H1 (cell line): ENCODE results near the gene OGFOD2. TPM values are rescaled to one million over a fixed set of nuclear protein-coding genes. Genes with fewer than 3 reads are reported as not detected.

Experiments
- CTCF ChIA-PET: fragments of 300-600 bp; sonication (Branson Sonifier 250); formaldehyde crosslinking; loops from one replicate; lab custom pipeline; 2021; ENCODE audit not compliant: partially characterized antibody; lab: Charles Lee
- POLR2A ChIA-PET: fragments of 300-600 bp; sonication (Branson Sonifier 250); formaldehyde crosslinking; loops from one replicate; lab custom pipeline; 2021; ENCODE audit warnings: inconsistent platforms; ENCODE audit not compliant: partially characterized antibody; lab: Charles Lee
- DNase-seq, 2 experiments: peaks; one replicate each; pipeline versions ENCODE4 v3.0.0 to v3.0.0-alpha.2; 2010 to 2022; ENCODE audit warnings: low spot score in 2 of 2, low read depth in 1 of 2, mixed read lengths in 1 of 2
- FAIRE-seq: peaks from 2 replicates; lab custom pipeline; 2011; peaks lifted over from hg19 to GRCh38; lab: Jason Lieb, UNC
- H2AFZ ChIP-seq: 2 replicates; pipeline ENCODE4 v1.8.1; 2012; ENCODE audit warnings: low read length, inconsistent platforms
- H2AK5ac ChIP-seq: 2 replicates; pipeline ENCODE4 v1.6.1; 2013; ENCODE audit warnings: low read depth, low read length
- H2BK120ac ChIP-seq: replicated peaks from 2 replicates; pipeline ENCODE3; 2013; ENCODE audit warnings: low read depth, low read length, inconsistent platforms
- H2BK12ac ChIP-seq: 2 replicates; pipeline ENCODE4 v1.6.1; 2013; ENCODE audit warnings: low read depth, low read length
- H2BK15ac ChIP-seq: 2 replicates; pipeline ENCODE4 v1.6.1; 2013; ENCODE audit warnings: low read length
- H2BK20ac ChIP-seq: 2 replicates; pipeline ENCODE4 v1.6.1; 2013; ENCODE audit warnings: low read length
- H2BK5ac ChIP-seq: 2 replicates; pipeline ENCODE4 v1.6.1; 2013; ENCODE audit warnings: low read depth, low read length
- H3K14ac ChIP-seq: 2 replicates; pipeline ENCODE4 v1.6.1; 2013; ENCODE audit warnings: inconsistent platforms; ENCODE audit not compliant: insufficient read length
- H3K18ac ChIP-seq: 2 replicates; pipeline ENCODE4 v1.6.1; 2013; ENCODE audit warnings: low read length; ENCODE audit errors: extremely low read depth
- H3K23ac ChIP-seq: 2 replicates; pipeline ENCODE4 v1.6.1; 2013; ENCODE audit warnings: inconsistent platforms; ENCODE audit not compliant: insufficient read length
- H3K23me2 ChIP-seq: 2 replicates; pipeline ENCODE4 v1.6.1; 2013; ENCODE audit warnings: low read depth, low read length
- H3K27ac ChIP-seq: 2 replicates; pipeline ENCODE4 v1.6.1; 2011; ENCODE audit warnings: low read depth, low read length, inconsistent platforms
- H3K27me3 ChIP-seq, 4 experiments: replicated peaks in 1 of 4; 1 replicate in 1 of 4; 2 replicates in 3 of 4; pipeline versions ENCODE4 v1.6.1 to v1.8.1; 2011 to 2013; ENCODE audit warnings: low read length in 3 of 4, mild to moderate bottlenecking in 3 of 4, inconsistent platforms in 2 of 4, mixed read lengths in 2 of 4, moderate library complexity in 1 of 4; ENCODE audit not compliant: control insufficient read depth in 3 of 4, insufficient read depth in 3 of 4; ENCODE audit errors: extremely low read depth in 1 of 4
- H3K36me3 ChIP-seq, 4 experiments: 2 replicates each; pipeline versions ENCODE4 v1.6.1 to v1.8.1; 2011 to 2013; ENCODE audit warnings: mild to moderate bottlenecking in 4 of 4, low read length in 3 of 4, moderate library complexity in 2 of 4, control low read depth in 1 of 4, inconsistent platforms in 1 of 4; ENCODE audit not compliant: insufficient read depth in 4 of 4, control insufficient read depth in 2 of 4
- H3K4ac ChIP-seq: replicated peaks from 2 replicates; pipeline ENCODE3; 2013; ENCODE audit warnings: low read length, low read depth, mixed read lengths, inconsistent platforms; ENCODE audit not compliant: insufficient read length
- H3K4me1 ChIP-seq, 4 experiments: replicated peaks in 1 of 4; 1 replicate in 1 of 4; 2 replicates in 3 of 4; pipeline versions ENCODE4 v1.6.1 to v1.8.1; 2011 to 2013; ENCODE audit warnings: low read length in 3 of 4, inconsistent platforms in 2 of 4, mixed read lengths in 1 of 4; ENCODE audit not compliant: insufficient read depth in 4 of 4, control insufficient read depth in 3 of 4
- H3K4me2 ChIP-seq, 2 experiments: 2 replicates each; pipeline versions ENCODE4 v1.6.1 to v1.8.1; 2011 to 2013; ENCODE audit warnings: low read depth in 2 of 2, low read length in 2 of 2, control low read depth in 1 of 2, inconsistent platforms in 1 of 2, mild to moderate bottlenecking in 1 of 2; ENCODE audit not compliant: insufficient read depth in 1 of 2
- H3K4me3 ChIP-seq, 4 experiments: fragments of 200-600, 300-600 bp in 1 of 4; sonication (generic), shearing (Covaris generic), sonication (Bioruptor Twin) in 1 of 4; 2 replicates each; pipeline versions ENCODE4 v1.5.1 to v1.8.1; 2011 to 2016; ENCODE audit warnings: low read length in 4 of 4, low read depth in 3 of 4, control low read depth in 2 of 4, inconsistent platforms in 2 of 4, mild to moderate bottlenecking in 2 of 4, mixed read lengths in 1 of 4, moderate library complexity in 1 of 4; ENCODE audit not compliant: insufficient read depth in 2 of 4; ENCODE audit errors: extremely low read depth in 1 of 4
- H3K56ac ChIP-seq: replicated peaks from 2 replicates; pipeline ENCODE3; 2013; ENCODE audit warnings: low read depth, mild to moderate bottlenecking, mixed read lengths, low read length, inconsistent platforms; ENCODE audit not compliant: insufficient read length
- H3K79me1 ChIP-seq: 2 replicates; pipeline ENCODE4 v1.6.1; 2013; ENCODE audit warnings: low read depth, low read length, control low read depth
- H3K79me2 ChIP-seq, 2 experiments: 2 replicates each; pipeline versions ENCODE4 v1.6.1 to v1.8.1; 2012 to 2013; ENCODE audit warnings: low read length in 2 of 2, mild to moderate bottlenecking in 2 of 2, inconsistent platforms in 1 of 2; ENCODE audit not compliant: insufficient read depth in 2 of 2, control insufficient read depth in 1 of 2
- H3K9ac ChIP-seq, 4 experiments: replicated peaks in 1 of 4; 1 replicate in 1 of 4; 2 replicates in 3 of 4; pipeline versions ENCODE4 v1.6.1 to v1.8.1; 2011 to 2013; ENCODE audit warnings: low read depth in 3 of 4, low read length in 3 of 4, control low read depth in 2 of 4, mild to moderate bottlenecking in 2 of 4, moderate library complexity in 2 of 4, inconsistent platforms in 1 of 4; ENCODE audit errors: extremely low read depth in 1 of 4
- H3K9me3 ChIP-seq, 2 experiments: 2 replicates each; pipeline versions ENCODE4 v1.6.1 to v1.8.1; 2012 to 2013; ENCODE audit warnings: mild to moderate bottlenecking in 2 of 2, moderate library complexity in 2 of 2, control low read depth in 1 of 2, inconsistent platforms in 1 of 2, low read depth in 1 of 2, low read length in 1 of 2, mixed read lengths in 1 of 2; ENCODE audit not compliant: insufficient read depth in 2 of 2
- H4K20me1 ChIP-seq, 2 experiments: replicated peaks in 1 of 2; 2 replicates each; pipeline versions ENCODE3 to v1.8.1; 2011 to 2013; ENCODE audit warnings: inconsistent platforms in 2 of 2, low read length in 2 of 2, mild to moderate bottlenecking in 1 of 2; ENCODE audit not compliant: insufficient read depth in 2 of 2, control insufficient read depth in 1 of 2
- H4K5ac ChIP-seq: 2 replicates; pipeline ENCODE4 v1.6.1; 2013; ENCODE audit warnings: low read length, low read depth, mixed read lengths, inconsistent platforms; ENCODE audit not compliant: insufficient read length
- H4K8ac ChIP-seq: 2 replicates; pipeline ENCODE4 v1.8.0; 2013; ENCODE audit warnings: mild to moderate bottlenecking, moderate library complexity, low read length, inconsistent platforms; ENCODE audit not compliant: insufficient read depth; ENCODE audit errors: extremely low read depth
- H4K91ac ChIP-seq: replicated peaks from 2 replicates; pipeline ENCODE3; 2013; ENCODE audit warnings: low read length, mixed read lengths, inconsistent platforms; ENCODE audit not compliant: insufficient read length
- CBX8 ChIP-seq: fragments of 300-800, 300-1000 bp; sonication (generic); IDR thresholded peaks from 2 replicates; pipeline ENCODE4 v1.7.1; 2016; ENCODE audit warnings: low read depth, low read length, borderline replicate concordance
- CHD1 ChIP-seq: IDR thresholded peaks from 2 replicates; pipeline ENCODE4 v1.6.1; 2012; ENCODE audit warnings: low read depth, low read length, improper control_type of control experiment
- CTCF ChIP-seq, 3 experiments: IDR thresholded peaks; 1 replicate in 2 of 3; 2 replicates in 1 of 3; pipeline versions ENCODE4 v1.5.1 to v1.6.1; 2011; ENCODE audit warnings: low read length in 3 of 3, mild to moderate bottlenecking in 3 of 3, inconsistent platforms in 2 of 3, low read depth in 1 of 3, moderate library complexity in 1 of 3; ENCODE audit not compliant: insufficient read depth in 1 of 3; ENCODE audit errors: control extremely low read depth in 1 of 3
- EGR1 ChIP-seq: IDR thresholded peaks from 2 replicates; pipeline ENCODE4 v1.6.1; 2011; ENCODE audit warnings: low read depth, low read length, borderline replicate concordance
- HDAC2 ChIP-seq, 2 experiments: fragments of 300-600 bp in 1 of 2; sonication (generic) in 1 of 2; IDR thresholded peaks; 2 replicates each; pipeline ENCODE4 v1.6.1; 2011 to 2012; ENCODE audit warnings: low read depth in 2 of 2, low read length in 2 of 2, mild to moderate bottlenecking in 2 of 2, moderate library complexity in 2 of 2, borderline replicate concordance in 1 of 2, inconsistent platforms in 1 of 2
- MAX ChIP-seq: IDR thresholded peaks from 2 replicates; pipeline ENCODE4 v1.6.1; 2012; ENCODE audit warnings: inconsistent platforms
- RAD21 ChIP-seq, 2 experiments: IDR thresholded peaks in 1 of 2; conservative IDR thresholded peaks in 1 of 2; 2 replicates each; pipeline ENCODE4 v1.6.1; 2011; ENCODE audit warnings: low read depth in 2 of 2, low read length in 2 of 2, improper control_type of control experiment in 1 of 2, inconsistent platforms in 1 of 2, mild to moderate bottlenecking in 1 of 2, moderate library complexity in 1 of 2
- RBBP5 ChIP-seq: IDR thresholded peaks from 2 replicates; pipeline ENCODE4 v1.7.1; 2012; ENCODE audit warnings: low read depth, mild to moderate bottlenecking, inconsistent platforms, low read length, moderate library complexity, borderline replicate concordance
- TBP ChIP-seq: IDR thresholded peaks from 2 replicates; pipeline ENCODE4 v1.6.1; 2011; ENCODE audit warnings: low read depth, low read length, improper control_type of control experiment
- WGBS, 2 experiments: shearing (Covaris generic) in 1 of 2; methylation state at CpG; one replicate each; pipeline versions ENCODE4 v1.1.6 to v1.1.7; 2013 to 2015; ENCODE audit warnings: low lambda C conversion rate in 2 of 2, mixed read lengths in 2 of 2, inconsistent platforms in 1 of 2, low coverage in 1 of 2, missing lambda C conversion rate in 1 of 2; ENCODE audit not compliant: insufficient replicate concordance in 2 of 2, insufficient coverage in 1 of 2, insufficient read length in 1 of 2; ENCODE audit errors: extremely low coverage in 1 of 2, missing lambda C conversion rate in 1 of 2; 5-methylcytosine and 5-hydroxymethylcytosine counted together
- polyA plus RNA-seq, 7 experiments: library from polyadenylated mRNA; depleted of rRNA in 3 of 7; stranded (reverse) in 5 of 7; unstranded in 2 of 7; fragments of >200 nt in 5 of 7; fragments of 200-250 nt in 2 of 7; gene quantifications; 1 replicate in 5 of 7; 2 replicates in 1 of 7; 4 replicates in 1 of 7; pipeline versions ENCODE4 v1.2.1 to v1.2.3, GENCODE V29; 2011 to 2013; ENCODE audit warnings: missing spikeins in 2 of 7, mixed read lengths in 2 of 7
- total RNA-seq: library from RNA; stranded (reverse); fragmentation: NEBNext Ultra II Directional; extraction: Animal tissue kit (Norgen Biotek cat#: 25700); gene quantifications from 2 replicates; pipeline ENCODE4 v1.2.1, GENCODE V29; 2021

Gene OGFOD2
- total and polyA plus RNA-seq, 2 of the 8 experiments (the other 6 are each of a cell fraction or from before 2014, with no cell fraction given), result 17.3 to 20.3 TPM

GRCh38 chr12:122968104-122968503 lies 6.9 kb upstream of the OGFOD2 start:
- 91% methylated on average over 2 of the region's 2 CpGs; no CpG with 5 or more reads in 1 of the 2 experiments for WGBS, 2 experiments
- TF ChIP-seq RAD21 (IDR thresholded peaks at IDR 0.05 in 1 of 2, conservative IDR thresholded peaks at IDR 0.05 in 1 of 2; ENCODE audit: low read depth in 2 of 2, low read length in 2 of 2), result no peak
- TF ChIP-seq MAX, result no peak
- TF ChIP-seq CBX8, result no peak
- TF ChIP-seq CTCF (IDR thresholded peaks at IDR 0.05; ENCODE audit: control extremely low read depth in 1 of 3, insufficient read depth in 1 of 3, low read depth in 1 of 3, low read length in 3 of 3), result no peak
- TF ChIP-seq EGR1, result no peak
- TF ChIP-seq TBP, result no peak
- no peak for TF ChIP-seq RBBP5
- no peak for TF ChIP-seq CHD1
- no peak for TF ChIP-seq HDAC2 (IDR thresholded peaks at IDR 0.05; ENCODE audit: borderline replicate concordance in 1 of 2, low read depth in 2 of 2, low read length in 2 of 2)
- Histone ChIP-seq H3K4me3 (no peak overlapping the region), H2BK20ac (no peak overlapping the region), H4K5ac (no peak overlapping the region), H2AFZ (no peak overlapping the region), H3K56ac (no peak overlapping the region), H3K9ac (no peak overlapping the region), H2BK5ac (no peak overlapping the region), H3K9me3 (no peaks in the 10 kb centered on the region), H2BK120ac (no peak overlapping the region), H3K23ac (no peak overlapping the region), H3K23me2 (peaks cover 3% of the 10 kb centered on the region; the same call in 1 of the 2 replicates), H3K27me3 (no peaks in the 10 kb centered on the region), H3K79me2 (no peaks in the 10 kb centered on the region), H3K14ac (no peak overlapping the region), H3K18ac (no peak overlapping the region), H3K27ac (no peak overlapping the region), H3K36me3 (no peaks in the 10 kb centered on the region), H4K8ac (no peak overlapping the region), H4K91ac (no peak overlapping the region), H3K4me2 (no peak overlapping the region), H2BK12ac (no peak overlapping the region), H3K79me1 (no peaks in the 10 kb centered on the region), H2AK5ac (no peak overlapping the region), H4K20me1 (peaks cover 5 to 7% of the 10 kb centered on the region in 2 experiments), H3K4me1 (peaks cover 4 to 5% (median 5%) of the 10 kb centered on the region in 4 experiments; a peak in 6 of 7 replicates), H3K4ac (no peak overlapping the region), H2BK15ac (no peak overlapping the region)
- ChIA-PET POLR2A (no interaction called here), CTCF (interaction anchor here (0.6 to 3.4 kb wide), 6 partner anchors 21 to 939 kb away, joined by 3 to 11 read pairs (median 4); no protein-coding TSS in a partner anchor)
- DNase-seq, result no peak
- FAIRE-seq, result no peak
